NCI-H526 treated with DMSO at 0.1 percent for 48 hours (cell line): ENCODE data around the gene ACTL6B.

Source experiments
- DNase-seq: peaks from one replicate; lab custom pipeline; 2025; lab: John Stamatoyannopoulos, UW

Gene ACTL6B

DNA sequence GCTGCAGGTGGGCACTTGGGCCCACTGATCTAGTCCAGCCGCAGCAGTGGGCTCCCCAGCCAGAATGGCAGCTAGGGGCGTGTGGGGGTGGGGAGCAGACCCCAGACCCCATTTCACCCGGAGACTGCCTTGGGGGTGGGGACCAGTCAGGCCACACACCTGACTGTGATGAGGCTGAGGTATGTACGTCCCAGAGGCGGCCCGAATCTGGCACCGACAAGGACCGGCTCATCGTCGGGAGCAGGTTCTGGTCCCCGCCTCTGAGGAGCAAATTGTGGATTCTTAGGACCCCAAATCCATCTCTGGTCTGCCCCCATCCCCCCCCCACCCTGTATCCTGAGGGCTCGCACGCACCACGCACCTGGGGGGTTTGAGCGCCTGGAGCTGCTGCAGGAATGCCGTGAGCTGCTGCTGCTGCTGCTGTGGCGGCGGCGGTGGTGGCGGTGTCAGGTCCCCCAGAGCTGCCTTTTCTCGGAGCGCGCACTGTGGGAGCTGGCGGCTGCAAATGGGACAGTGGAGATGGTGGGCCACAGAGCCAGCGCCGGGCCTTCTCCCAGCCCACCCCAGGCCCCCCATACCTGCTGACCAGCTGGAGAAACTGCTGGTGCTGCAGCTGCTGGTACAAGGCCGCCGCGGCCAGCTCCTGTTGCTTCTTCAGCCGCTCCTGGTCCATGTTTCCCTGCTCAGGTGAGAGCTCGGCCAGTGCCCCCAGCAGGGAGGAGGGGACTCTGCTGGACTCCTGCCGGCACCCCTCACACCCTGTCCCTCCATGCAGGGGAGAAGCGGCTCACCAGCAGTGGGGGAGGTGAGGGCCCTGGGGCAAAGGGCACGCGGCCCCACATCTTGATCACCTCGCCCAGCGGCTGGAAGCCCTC is 27.6 kb upstream of the ACTL6B start:
- no peak for DNase-seq

DNA sequence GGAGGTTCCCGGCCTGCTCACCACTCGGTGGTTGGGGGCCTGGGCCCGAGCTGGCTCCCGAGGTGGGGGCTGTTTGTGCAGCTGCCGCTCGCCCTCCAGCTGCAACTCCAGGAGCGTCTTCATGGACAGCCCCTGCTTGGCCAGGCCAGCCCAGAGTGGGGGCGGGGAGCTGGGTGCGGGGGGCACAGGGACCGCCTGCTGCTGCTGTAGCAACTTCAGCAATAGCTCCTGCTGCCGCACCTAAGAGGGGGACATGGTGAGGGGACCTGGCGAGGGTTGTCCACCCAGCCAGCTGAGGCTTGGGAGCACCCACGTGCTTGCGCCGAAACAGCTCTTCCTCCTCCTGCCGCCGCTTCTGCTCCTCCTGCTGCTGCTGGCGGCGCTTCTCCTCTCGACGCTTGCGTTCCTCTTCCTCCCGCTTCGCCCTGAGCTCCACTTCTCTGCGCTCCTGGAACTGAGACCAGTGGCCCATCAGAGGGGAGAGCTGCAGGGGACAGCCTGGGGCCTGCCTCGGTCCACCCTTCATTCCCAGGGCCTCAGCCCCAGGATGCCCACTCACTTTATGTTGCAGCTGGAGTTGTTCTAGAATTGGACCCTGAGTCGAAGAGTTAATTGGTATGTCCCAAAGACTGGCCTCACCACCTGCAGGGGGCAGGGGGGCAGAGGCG is 26.9 kb upstream of the ACTL6B start:
- no peak for DNase-seq

- no peak for DNase-seq
Measured at GRCh38 chr7:100682228-100682741, 26.0 kb upstream of the ACTL6B start.

DNA sequence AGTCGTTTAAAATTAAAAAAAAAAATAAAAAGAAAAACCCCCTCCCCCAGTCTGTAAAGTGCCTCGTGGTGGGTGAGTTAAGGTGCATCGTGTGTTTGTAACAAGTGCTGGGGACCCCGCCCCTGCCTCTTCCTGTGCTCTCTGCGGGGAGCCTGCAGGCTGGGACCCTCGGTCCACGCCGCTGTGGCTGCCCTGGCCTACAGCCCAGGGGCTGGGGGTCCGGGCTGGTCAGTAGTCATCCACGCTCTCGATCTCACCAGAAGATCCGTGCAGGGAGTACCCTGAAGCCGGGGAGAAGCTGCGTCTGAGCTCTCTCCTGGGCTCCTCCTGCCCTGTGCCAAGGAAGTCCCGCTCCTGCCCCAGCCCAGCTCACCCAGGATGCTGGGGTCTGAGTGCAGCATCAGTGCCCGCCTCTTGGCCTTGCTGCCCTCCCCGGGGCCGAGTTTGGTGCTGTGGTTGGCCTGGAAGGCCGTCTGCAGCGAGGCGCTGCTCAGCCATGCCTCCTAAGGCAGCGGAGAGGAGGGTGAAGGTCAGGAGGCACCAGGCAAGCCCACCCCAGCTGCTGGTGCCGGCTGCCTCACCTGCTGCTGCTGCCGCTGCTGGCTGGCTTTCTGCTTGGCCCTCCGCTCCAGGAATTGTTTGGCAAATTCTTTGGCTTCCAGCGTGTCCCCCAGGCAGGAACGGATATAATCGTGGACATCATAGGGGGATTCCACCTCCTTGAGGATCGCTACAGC is 25.4 kb upstream of the ACTL6B start:
- no peak for DNase-seq

GRCh38 chr7:100680576-100681271 is 24.5 kb upstream of the ACTL6B start:
- DNase-seq, result no peak

- no peak for DNase-seq
Measured at GRCh38 chr7:100679927-100680575, 23.8 kb upstream of the ACTL6B start.

DNA sequence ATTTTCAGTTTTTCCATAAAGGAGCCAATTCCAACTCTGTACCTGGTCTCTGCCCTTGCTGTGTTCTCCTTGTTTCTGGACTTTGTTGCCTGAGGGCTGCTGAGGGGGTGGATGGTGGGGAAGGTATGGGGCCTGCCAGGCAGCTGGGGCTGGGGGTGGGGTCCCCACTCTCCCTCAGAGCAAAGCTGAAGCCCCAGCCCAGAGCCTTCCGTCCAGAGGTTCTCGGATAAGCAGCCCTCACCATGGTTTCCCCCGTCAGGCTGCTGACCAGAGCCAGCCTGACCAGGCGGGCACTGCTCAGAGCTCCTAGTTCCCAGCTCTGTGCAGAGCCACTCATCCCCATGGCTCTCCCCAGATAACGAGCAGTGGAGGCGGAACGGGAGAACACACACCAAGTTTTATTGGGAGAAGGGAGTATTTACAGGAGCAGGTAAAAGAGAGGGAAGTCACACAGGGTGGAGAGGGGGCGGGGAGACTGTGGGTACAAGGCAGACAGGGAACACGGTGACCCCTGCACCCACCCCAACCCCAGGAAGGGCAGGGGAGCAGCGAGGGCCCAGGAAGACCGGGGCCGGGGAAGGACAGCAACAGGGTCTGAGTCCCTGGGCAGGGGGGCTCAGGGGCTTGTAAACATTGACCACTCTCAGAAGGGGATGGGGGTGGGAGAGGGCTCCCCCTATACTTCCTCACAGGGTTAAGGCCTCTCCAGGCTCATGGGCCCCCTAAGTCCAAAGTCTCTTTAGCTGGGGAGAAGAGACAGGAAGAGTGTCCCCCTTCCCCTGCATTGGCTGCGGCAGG is 23.1 kb upstream of the ACTL6B start:
- DNase-seq, result no peak

DNA sequence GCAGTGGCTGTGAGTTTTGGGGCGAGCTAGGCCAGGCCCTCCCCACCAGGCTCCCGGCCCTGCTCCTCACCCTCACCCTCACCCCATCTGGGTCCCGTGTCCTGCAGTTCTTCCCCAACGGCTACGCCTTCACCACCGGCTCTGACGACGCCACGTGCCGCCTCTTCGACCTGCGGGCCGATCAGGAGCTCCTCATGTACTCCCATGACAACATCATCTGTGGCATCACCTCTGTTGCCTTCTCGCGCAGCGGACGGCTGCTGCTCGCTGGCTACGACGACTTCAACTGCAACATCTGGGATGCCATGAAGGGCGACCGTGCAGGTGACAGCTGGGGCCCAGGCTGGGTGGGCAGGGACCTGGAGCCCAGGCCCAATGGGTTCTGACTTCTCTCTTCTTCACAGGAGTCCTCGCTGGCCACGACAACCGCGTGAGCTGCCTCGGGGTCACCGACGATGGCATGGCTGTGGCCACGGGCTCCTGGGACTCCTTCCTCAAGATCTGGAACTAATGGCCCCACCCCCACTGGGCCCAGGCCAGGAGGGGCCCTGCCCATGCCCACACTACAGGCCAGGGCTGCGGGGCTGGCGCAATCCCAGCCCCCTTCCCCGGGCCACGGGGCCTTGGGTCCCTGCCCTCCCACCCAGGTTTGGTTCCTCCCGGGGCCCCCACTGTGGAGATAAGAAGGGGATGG is 22.2 kb upstream of the ACTL6B start:
- DNase-seq, result no peak

DNA sequence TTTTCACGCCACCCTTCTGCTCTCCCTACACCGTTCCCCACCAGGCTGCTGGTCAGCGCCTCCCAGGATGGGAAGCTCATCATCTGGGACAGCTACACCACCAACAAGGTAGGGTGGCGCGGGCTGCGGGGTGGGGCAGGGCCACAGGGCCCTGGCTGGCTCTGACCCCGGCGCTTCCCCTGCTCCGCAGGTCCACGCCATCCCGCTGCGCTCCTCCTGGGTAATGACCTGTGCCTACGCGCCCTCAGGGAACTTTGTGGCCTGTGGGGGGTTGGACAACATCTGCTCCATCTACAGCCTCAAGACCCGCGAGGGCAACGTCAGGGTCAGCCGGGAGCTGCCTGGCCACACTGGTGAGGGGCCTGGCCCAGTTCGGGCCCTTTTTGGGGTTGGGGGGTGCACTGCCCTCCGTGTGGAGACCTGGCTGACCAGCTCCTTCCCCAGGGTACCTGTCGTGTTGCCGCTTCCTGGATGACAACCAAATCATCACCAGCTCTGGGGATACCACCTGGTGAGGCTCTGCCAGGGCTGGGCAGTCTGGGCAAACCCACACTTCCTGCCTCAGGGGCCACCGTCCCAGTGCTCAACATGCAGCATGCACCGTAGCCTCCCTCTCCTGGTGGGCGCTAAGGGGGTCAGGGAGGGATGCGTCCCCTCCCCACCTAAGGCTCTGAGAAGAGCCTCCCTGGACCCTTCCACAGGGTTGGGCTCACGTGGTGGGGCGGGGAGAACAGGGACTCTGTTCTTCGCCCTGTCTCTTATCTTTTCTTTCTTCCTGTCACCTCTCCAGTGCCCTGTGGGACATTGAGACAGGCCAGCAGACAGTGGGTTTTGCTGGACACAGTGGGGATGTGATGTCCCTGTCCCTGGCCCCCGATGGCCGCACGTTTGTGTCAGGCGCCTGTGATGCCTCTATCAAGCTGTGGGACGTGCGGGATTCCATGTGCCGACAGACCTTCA is 21.3 kb upstream of the ACTL6B start:
- DNase-seq, result no peak

GRCh38 chr7:100676501-100677306 is 20.5 kb upstream of the ACTL6B start:
- DNase-seq, result no peak

GRCh38 chr7:100675581-100676350 is 19.5 kb upstream of the ACTL6B start:
- DNase-seq, result peak; percentile 43

DNA sequence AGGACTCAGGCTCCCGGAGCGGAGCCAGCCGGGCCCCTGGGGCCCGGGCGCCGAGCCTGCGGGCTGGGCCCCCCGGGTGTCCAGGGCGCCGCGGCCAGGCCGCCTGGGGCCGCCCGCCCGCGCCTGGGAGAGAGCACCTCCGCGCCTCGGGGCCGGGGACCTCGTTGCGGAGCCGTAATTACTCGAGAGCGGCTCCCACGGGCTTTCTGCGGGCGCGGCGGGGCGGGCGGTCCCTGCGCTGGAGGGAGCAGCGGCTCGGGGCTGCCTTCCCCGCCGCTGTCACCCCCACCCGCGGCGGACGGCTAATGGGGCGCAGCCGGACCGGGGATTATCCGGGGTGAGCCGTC is 18.8 kb upstream of the ACTL6B start:
- DNase-seq, result peak; percentile 52

DNA sequence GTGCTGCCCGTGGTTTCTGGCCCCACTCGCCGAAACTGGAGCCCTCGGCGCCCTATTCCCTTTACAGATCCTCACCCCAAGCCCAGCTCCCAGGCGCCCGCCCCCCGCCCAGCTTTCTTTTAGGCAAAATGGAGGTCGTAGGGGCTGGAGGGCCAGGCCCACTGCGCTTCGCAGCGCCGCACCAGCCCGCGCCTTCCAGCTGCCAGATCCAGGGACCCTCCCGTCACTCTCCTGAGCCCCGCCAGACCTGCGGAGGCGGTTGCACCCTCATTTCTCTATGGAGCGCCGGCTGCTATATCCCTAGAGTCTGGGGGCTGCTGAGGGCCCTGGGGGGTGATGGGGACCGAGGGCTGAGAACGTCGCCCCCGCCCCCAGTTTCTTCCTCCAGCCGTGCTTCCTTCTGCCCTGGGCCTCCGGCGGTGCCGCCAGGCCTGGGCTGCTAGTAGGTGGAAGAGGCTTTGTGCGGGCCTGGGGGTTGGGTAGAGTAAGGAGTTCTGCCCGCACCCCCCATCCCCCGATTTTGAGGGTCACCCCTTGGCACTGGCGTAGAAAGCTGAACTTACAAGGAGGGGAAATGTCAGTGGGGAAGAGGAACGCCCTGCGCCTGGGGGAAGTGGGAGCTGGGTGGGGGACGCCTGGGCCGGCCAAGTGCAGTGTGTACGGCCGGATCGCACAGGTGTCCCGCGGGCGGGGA is 18.3 kb upstream of the ACTL6B start:
- DNase-seq, result no peak

- no peak for DNase-seq
Measured at GRCh38 chr7:100673942-100674410, 17.7 kb upstream of the ACTL6B start.

DNA sequence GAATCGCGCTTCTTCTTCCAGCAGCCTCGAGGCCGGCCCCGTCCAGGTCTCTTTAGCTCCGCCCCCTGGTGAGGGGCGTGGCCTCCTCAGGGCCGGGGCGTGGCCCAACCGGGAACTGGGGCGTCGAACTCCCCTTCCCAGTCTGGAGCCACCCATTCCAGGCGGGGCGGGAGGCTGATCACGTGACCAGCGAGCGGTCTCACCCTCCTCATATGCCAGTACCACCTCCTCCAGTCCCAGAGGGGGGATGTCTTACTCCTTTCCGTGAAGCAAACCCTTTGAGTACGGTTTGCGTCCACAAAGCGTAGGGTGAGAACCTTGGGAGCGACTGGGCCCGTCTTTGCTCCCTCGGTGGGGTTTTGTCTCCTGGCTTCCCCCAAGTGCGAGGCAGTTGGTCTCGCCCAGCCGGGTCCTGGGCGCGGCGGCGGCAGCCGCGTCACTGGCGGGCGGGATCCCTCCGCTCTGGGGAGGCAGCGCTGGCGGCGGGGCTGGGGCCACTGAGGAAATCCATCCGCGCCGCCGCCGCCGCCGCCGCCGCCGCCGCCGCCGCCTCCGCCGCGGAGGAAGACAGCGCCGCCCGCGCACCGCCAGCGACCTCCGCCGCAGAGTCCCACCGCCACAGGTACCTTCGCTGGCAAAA is 17.2 kb upstream of the ACTL6B start, which contains the start of gene GNB2:
GNB2 (plus strand) TSS at position 439 of the 640 bp plus-strand sequence. CDS start 2,526 bp downstream, outside the sequence.
- peak; percentile 97 for DNase-seq
